ENCODE data around the gene NAGLU. TPM values are rescaled to one million over a fixed set of nuclear protein-coding genes. Genes with fewer than 3 reads are reported as not detected.

The NAGLU gene
- total RNA-seq, 4 donors from 2014 or later = 32.9 to 50.5 (median 36.7) TPM

GRCh38 chr17:42518046-42518754, 17.8 kb upstream of the NAGLU start:
- intact Hi-C loops (cut with DNase I; ENCODE audit: low total_unique reads) = loop anchor here (5.0 to 10.0 kb wide), 2 partner anchors 53 to 196 kb away; no protein-coding TSS in a partner anchor
- no peak overlapping the region for H3K4me3 ChIP-seq (ENCODE audit: low read depth, poor library complexity, severe bottlenecking)
- peak; percentile 90 to 95 for DNase-seq (ENCODE audit: low spot score in 2 of 2)
- TF ChIP-seq POLR2A (IDR thresholded peaks at IDR 0.05) (no peak), CTCF (IDR thresholded peaks at IDR 0.05) (no peak)
- WGBS, 2 donors = 12 to 15% methylated on average over 9 of the region's 9 CpGs

- peak in 1 of 2 donors; percentile 42 for DNase-seq (ENCODE audit: low spot score in 2 of 2)
- H3K4me3 ChIP-seq (ENCODE audit: low read depth, poor library complexity, severe bottlenecking) = no peak overlapping the region
- TF ChIP-seq POLR2A (IDR thresholded peaks at IDR 0.05) (no peak), CTCF (IDR thresholded peaks at IDR 0.05) (no peak)
- intact Hi-C loops (cut with DNase I; ENCODE audit: low total_unique reads) = loop anchor here (5.0 to 10.0 kb wide), 2 partner anchors 54 to 197 kb away; no protein-coding TSS in a partner anchor
- WGBS, 2 donors = 30 to 48% methylated on average over 5 to 6 of the region's 6 CpGs
Measured at GRCh38 chr17:42518755-42519545, 17.1 kb upstream of the NAGLU start.

GRCh38 chr17:42519546-42520491, 16.2 kb upstream of the NAGLU start:
- peak; percentile 91 to 97 for DNase-seq (ENCODE audit: low spot score in 2 of 2)
- intact Hi-C loops (cut with DNase I; ENCODE audit: low total_unique reads) = loop anchor here (5.0 to 10.0 kb wide), 2 partner anchors 55 to 198 kb away; no protein-coding TSS in a partner anchor
- H3K4me3 ChIP-seq (ENCODE audit: low read depth, poor library complexity, severe bottlenecking) = no peak overlapping the region
- 41 to 54% methylated on average over 12 of the region's 12 CpGs for WGBS, 2 donors
- TF ChIP-seq POLR2A (IDR thresholded peaks at IDR 0.05) = no peak
- no peak for TF ChIP-seq CTCF (IDR thresholded peaks at IDR 0.05)

- no peak overlapping the region for H3K4me3 ChIP-seq (ENCODE audit: low read depth, poor library complexity, severe bottlenecking)
- 54 to 55% methylated on average over 9 of the region's 9 CpGs for WGBS, 2 donors
- no peak for DNase-seq (ENCODE audit: low spot score in 2 of 2)
- no peak for TF ChIP-seq CTCF (IDR thresholded peaks at IDR 0.05)
- TF ChIP-seq POLR2A (IDR thresholded peaks at IDR 0.05) = no peak
- intact Hi-C loops (cut with DNase I; ENCODE audit: low total_unique reads) = no loop called here
Measured at GRCh38 chr17:42520540-42520951, 15.5 kb upstream of the NAGLU start.

GRCh38 chr17:42521036-42521435, 15.0 kb upstream of the NAGLU start:
- 49 to 68% methylated on average over 8 of the region's 8 CpGs for WGBS, 2 donors
- intact Hi-C loops (cut with DNase I; ENCODE audit: low total_unique reads) = no loop called here

More at GRCh38 chr17:42521036-42521435, 15.0 kb upstream of the NAGLU start:
- DNase-seq (ENCODE audit: low spot score in 2 of 2) = no peak
- no peak overlapping the region for H3K4me3 ChIP-seq (ENCODE audit: low read depth, poor library complexity, severe bottlenecking)
- TF ChIP-seq POLR2A (IDR thresholded peaks at IDR 0.05) (no peak), CTCF (IDR thresholded peaks at IDR 0.05) (no peak)

All from lower leg skin (tissue), 4 donors.